GM13976 (cell line): ENCODE measurements around the gene MRPL11.
A peak's percentile ranks its signal among the peaks of the same experiment; 100 is the strongest.

Source experiments
- DNase-seq: peaks from one replicate; pipeline ENCODE4 v3.0.0; 2012; ENCODE audit warnings: low spot score
- in situ Hi-C: fragments of 300-500 bp; cut with MboI; formaldehyde crosslinking; loops from one replicate; pipeline ENCODE4 v1.12.0; 2022; ENCODE audit warnings: low sequenced_read_pairs, mixed read lengths, inconsistent platforms; ENCODE audit not compliant: unreplicated experiment
- TF ChIP-seq, protein P1 (sequence below): IDR thresholded peaks from 2 replicates; pipeline ENCODE4 v1.5.1; 2012; ENCODE audit warnings: borderline replicate concordance, mild to moderate bottlenecking; ENCODE audit not compliant: insufficient read depth; ENCODE audit errors: extremely low read depth, missing control alignments, control extremely low read depth

The MRPL11 gene

DNA sequence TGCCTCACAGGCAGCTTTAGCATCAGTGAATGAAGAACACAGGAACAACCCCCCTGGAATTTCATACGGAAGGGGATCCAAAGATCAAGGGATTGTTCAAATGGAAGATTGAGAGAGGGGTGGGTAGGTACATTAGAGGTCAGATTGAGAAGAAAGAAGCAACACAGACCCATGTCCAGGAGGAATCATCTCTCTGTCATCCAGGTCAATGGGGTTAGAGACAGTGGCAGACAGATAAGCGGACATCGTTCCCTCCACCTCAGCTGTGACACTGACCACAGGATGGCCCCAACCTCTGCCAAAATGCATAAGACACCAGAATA is 19.7 kb downstream of the MRPL11 start:
- no peak for DNase-seq

GRCh38 chr11:66418168-66418985 is 20.3 kb downstream of the MRPL11 start:
- TF ChIP-seq, protein P1, sequence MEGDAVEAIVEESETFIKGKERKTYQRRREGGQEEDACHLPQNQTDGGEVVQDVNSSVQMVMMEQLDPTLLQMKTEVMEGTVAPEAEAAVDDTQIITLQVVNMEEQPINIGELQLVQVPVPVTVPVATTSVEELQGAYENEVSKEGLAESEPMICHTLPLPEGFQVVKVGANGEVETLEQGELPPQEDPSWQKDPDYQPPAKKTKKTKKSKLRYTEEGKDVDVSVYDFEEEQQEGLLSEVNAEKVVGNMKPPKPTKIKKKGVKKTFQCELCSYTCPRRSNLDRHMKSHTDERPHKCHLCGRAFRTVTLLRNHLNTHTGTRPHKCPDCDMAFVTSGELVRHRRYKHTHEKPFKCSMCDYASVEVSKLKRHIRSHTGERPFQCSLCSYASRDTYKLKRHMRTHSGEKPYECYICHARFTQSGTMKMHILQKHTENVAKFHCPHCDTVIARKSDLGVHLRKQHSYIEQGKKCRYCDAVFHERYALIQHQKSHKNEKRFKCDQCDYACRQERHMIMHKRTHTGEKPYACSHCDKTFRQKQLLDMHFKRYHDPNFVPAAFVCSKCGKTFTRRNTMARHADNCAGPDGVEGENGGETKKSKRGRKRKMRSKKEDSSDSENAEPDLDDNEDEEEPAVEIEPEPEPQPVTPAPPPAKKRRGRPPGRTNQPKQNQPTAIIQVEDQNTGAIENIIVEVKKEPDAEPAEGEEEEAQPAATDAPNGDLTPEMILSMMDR = peak; percentile 24
- in situ Hi-C loops = no loop called here
- DNase-seq = peak; percentile 65

More for the DNA sequence above, 19.7 kb downstream of the MRPL11 start:
- TF ChIP-seq, protein P1 = no peak
- in situ Hi-C loops = no loop called here

DNA sequence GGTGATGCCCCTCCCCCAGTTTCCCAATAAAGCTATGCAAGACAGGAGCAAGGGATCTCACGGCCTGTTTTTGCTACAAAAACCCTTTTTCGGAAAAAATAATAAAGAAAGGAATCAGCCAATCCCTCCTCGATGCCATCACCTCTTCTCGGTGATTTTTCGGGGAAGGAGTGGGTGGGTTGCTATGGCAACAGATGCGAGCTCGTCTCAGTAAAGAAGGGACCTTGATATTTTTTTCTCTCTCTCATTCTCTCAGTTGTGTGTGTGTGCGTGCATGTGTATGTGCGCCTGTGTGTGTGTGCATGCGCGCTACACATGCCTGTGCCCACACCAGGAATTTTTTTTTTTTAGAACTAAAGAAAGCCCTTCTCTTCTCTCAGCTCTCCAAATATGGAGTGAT is 21.6 kb downstream of the MRPL11 start:
- TF ChIP-seq, protein P1 = no peak
- peak; percentile 30 for DNase-seq
- in situ Hi-C loops = no loop called here

- TF ChIP-seq, protein P1 = no peak
- DNase-seq = no peak
- in situ Hi-C loops = no loop called here
These were observed 23.2 kb downstream of the MRPL11 start for GRCh38 chr11:66415423-66415822.

DNA sequence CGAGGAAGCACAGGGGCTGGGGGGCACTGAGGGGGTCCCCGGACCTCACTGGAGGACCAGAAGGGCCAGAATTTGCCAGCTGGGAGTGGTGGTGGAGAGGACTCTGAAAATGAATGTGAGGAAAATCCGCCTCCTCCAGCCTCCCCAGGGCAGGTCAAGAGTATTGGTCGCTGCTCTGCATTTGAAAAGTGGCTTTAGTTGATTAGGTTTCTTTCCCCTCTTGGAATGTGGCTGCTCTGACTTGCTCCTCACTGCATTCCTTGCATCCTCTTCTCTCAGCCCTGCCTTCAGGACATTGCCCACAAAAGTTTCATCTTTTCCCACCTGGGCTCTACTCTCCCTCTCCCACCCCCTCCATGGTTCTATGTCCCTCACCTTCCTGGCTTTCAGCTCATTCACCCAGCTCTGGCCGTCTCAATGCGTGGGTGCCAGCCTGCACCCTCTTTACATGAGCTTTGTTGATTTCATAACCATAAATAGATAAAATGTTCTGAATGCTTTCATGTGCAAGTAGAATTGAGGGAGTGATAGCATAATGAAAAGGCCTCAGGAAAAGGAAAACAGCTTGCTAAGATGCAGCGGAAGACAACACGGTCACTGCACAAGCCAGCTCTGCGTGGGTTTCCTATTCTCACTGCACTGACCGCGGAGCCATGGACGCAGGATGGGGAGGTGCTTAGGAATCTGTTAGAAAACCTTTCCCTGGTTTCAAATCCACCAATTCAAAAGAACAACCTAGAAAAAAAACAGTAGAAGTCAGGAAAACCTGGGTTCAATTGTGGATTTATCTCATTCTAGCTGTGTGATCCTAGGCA is 24.3 kb downstream of the MRPL11 start:
- in situ Hi-C loops = no loop called here
- TF ChIP-seq, protein P1 = no peak
- DNase-seq = no peak

GRCh38 chr11:66413167-66413566 is 25.5 kb downstream of the MRPL11 start:
- DNase-seq = no peak
- in situ Hi-C loops = no loop called here
- TF ChIP-seq, protein P1 = no peak
